Natural killer cell (primary cell): ENCODE measurements around the gene CRX. TPM values are rescaled to one million over a fixed set of nuclear protein-coding genes. Genes with fewer than 3 reads are reported as not detected.
A peak's percentile ranks its signal among the peaks of the same experiment; 100 is the strongest.

Experiments
- ATAC-seq, 3 donors: fragments of 150-1000 bp in 2 of 3; fragments of 200-7000 bp in 1 of 3; cut with Tn5 transposase; 1 replicate in 1 of 3; 2 replicates in 2 of 3; pipeline ENCODE4 v1.10.0; 2021; ENCODE audit warnings: mild to moderate bottlenecking in 2 of 3, moderate library complexity in 2 of 3
- DNase-seq, 2 donors: peaks; one replicate each; pipeline versions ENCODE4 v3.0.0 to v3.0.0-alpha.2; 2013 to 2021; ENCODE audit warnings: mixed read lengths in 1 of 2
- H3K27ac ChIP-seq: one replicate; pipeline ENCODE4 v1.5.1; 2013; ENCODE audit warnings: mild to moderate bottlenecking, low read length
- H3K27me3 ChIP-seq: one replicate; pipeline ENCODE4 v1.6.1; 2013; ENCODE audit warnings: low read length; ENCODE audit not compliant: control insufficient read depth, insufficient read depth
- H3K36me3 ChIP-seq: one replicate; pipeline ENCODE4 v1.6.1; 2013; ENCODE audit warnings: low read length; ENCODE audit not compliant: control insufficient read depth, insufficient read depth
- H3K4me1 ChIP-seq: one replicate; pipeline ENCODE4 v1.6.1; 2013; ENCODE audit warnings: low read length; ENCODE audit not compliant: control insufficient read depth, insufficient read depth
- H3K4me3 ChIP-seq: one replicate; pipeline ENCODE4 v1.5.1; 2013; ENCODE audit warnings: low read length
- H3K9me3 ChIP-seq: one replicate; pipeline ENCODE4 v1.6.1; 2013; ENCODE audit warnings: low read length; ENCODE audit not compliant: control insufficient read depth, insufficient read depth
- H3K27ac Mint-ChIP-seq, 2 donors: one replicate each; pipeline ENCODE4 v1.8.0; 2022; ENCODE audit warnings: mild to moderate bottlenecking in 2 of 2, mixed read lengths in 2 of 2, moderate library complexity in 1 of 2
- H3K27me3 Mint-ChIP-seq, 2 donors: one replicate each; pipeline ENCODE4 v1.8.0; 2022; ENCODE audit warnings: low read depth in 2 of 2, mixed read lengths in 2 of 2
- H3K36me3 Mint-ChIP-seq: one replicate; pipeline ENCODE4 v1.8.0; 2022; ENCODE audit warnings: mixed read lengths
- H3K4me1 Mint-ChIP-seq, 2 donors: one replicate each; pipeline ENCODE4 v1.8.0; 2022; ENCODE audit warnings: mixed read lengths in 2 of 2
- H3K4me3 Mint-ChIP-seq: one replicate; pipeline ENCODE4 v1.8.0; 2022; ENCODE audit warnings: mild to moderate bottlenecking, moderate library complexity, mixed read lengths
- H3K9me3 Mint-ChIP-seq, 2 donors: one replicate each; pipeline ENCODE4 v1.8.0; 2022; ENCODE audit warnings: mixed read lengths in 2 of 2
- CTCF ChIP-seq: fragments of 200-600 bp; IDR thresholded peaks from one replicate; pipeline ENCODE4 v1.8.0; 2022; ENCODE audit warnings: antibody characterized with exemption
- WGBS: methylation state at CpG from one replicate; pipeline ENCODE4 v1.1.7; 2013; ENCODE audit warnings: missing lambda C conversion rate; ENCODE audit not compliant: insufficient coverage; 5-methylcytosine and 5-hydroxymethylcytosine counted together
- intact Hi-C: fragments of 100-400 bp; cut with micrococcal nuclease; formaldehyde crosslinking; loops from one replicate; pipeline ENCODE4 v1.14.2; 2022
- total RNA-seq, 4 donors: library from RNA; stranded (reverse); fragments of 120-200 nt in 1 of 4; gene quantifications; one replicate each; pipeline versions ENCODE4 v1.2.3 to v1.2.4, GENCODE V29; 2013 to 2022

The CRX gene
- total RNA-seq, 3 donors from 2014 or later (not counting 1 experiment from before 2014, with no cell fraction given) = not detected

DNA sequence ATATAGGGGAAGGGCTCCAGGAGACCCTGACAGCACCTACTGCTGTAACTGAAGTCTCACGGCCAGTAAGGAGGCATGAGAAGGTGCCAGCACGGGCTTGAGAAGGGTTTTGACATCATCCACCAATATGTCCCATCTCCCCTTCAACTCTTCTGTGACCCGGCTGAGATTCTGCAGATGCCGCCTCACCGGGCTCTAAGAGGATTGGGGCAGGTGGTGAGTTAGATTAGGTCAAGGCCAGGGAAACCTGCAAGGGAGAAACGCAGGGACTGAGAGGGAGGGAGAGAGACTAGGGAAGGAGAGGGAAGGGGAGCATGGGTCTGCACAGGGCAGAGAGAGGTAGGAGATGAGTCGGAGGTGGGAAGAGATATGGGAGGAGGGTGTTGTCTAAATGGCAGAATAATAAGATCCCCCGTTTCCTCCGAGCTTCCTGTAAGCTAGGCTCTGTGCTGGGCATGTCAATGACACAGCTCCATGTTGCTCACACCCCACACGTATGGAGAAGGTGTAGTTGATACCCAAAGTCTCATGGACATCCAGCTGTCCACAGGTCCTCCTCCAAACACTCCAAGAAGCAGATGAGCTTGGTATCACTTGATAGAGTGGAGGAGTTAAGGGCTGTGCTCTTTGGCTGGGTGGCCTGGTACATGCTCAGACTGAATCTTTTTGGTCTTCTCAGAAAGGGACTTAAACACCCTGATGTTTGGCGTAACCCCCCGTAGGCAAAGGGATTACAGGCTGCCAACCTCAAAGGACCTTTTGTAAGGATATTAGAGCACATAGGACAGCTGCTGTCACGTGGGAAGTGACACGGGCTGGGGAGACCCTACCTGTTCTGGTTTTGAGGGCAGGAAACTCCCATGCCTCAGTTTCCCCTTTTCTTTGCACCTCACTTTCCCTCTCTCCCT lies 23.5 kb upstream of the CRX start:
- no peak overlapping the region for H3K27ac ChIP-seq
- ATAC-seq (peak in 1 of 3 donors; percentile 21), DNase-seq (no peak)
- H3K27ac Mint-ChIP-seq = no peak overlapping the region
- H3K36me3 ChIP-seq = no peaks in the 10 kb centered on the region
- H3K36me3 Mint-ChIP-seq = no peaks in the 10 kb centered on the region
- intact Hi-C loops = no loop called here
- H3K4me1 ChIP-seq = no peaks in the 10 kb centered on the region
- H3K4me3 ChIP-seq = no peak overlapping the region
- no peaks in the 10 kb centered on the region for H3K27me3 ChIP-seq
- peaks cover 7% of the 10 kb centered on the region for H3K9me3 ChIP-seq
- H3K4me3 Mint-ChIP-seq = no peak overlapping the region
- no peak for TF ChIP-seq CTCF
- H3K27me3 Mint-ChIP-seq = no peaks in the 10 kb centered on the region
- 64% methylated on average over 13 of the region's 14 CpGs for WGBS
- peaks cover 0 to 3% of the 10 kb centered on the region in 2 donors for H3K9me3 Mint-ChIP-seq
- no peaks in the 10 kb centered on the region for H3K4me1 Mint-ChIP-seq

- no peaks in the 10 kb centered on the region for H3K4me1 Mint-ChIP-seq
- no peaks in the 10 kb centered on the region for H3K27me3 Mint-ChIP-seq
- Histone ChIP-seq H3K27me3 (no peaks in the 10 kb centered on the region), H3K9me3 (peaks cover 7% of the 10 kb centered on the region), H3K4me3 (no peak overlapping the region), H3K27ac (no peak overlapping the region), H3K4me1 (no peaks in the 10 kb centered on the region), H3K36me3 (no peaks in the 10 kb centered on the region)
- no peak overlapping the region for H3K27ac Mint-ChIP-seq
- no peak overlapping the region for H3K4me3 Mint-ChIP-seq
- H3K36me3 Mint-ChIP-seq = no peaks in the 10 kb centered on the region
- H3K9me3 Mint-ChIP-seq = peaks cover 0 to 3% of the 10 kb centered on the region in 2 donors
- intact Hi-C loops = no loop called here
- ATAC-seq (no peak), DNase-seq (no peak)
- 76% methylated on average over 4 of the region's 4 CpGs for WGBS
- TF ChIP-seq CTCF = no peak
These were observed 22.9 kb upstream of the CRX start for GRCh38 chr19:47798904-47799266.

- H3K36me3 ChIP-seq = no peaks in the 10 kb centered on the region
- no peaks in the 10 kb centered on the region for H3K36me3 Mint-ChIP-seq
- H3K9me3 ChIP-seq = peaks cover 7% of the 10 kb centered on the region
- no peaks in the 10 kb centered on the region for H3K4me1 Mint-ChIP-seq
- H3K9me3 Mint-ChIP-seq = peaks cover 0 to 3% of the 10 kb centered on the region in 2 donors
- no peaks in the 10 kb centered on the region for H3K27me3 ChIP-seq
- ATAC-seq (no peak), DNase-seq (no peak)
- H3K27me3 Mint-ChIP-seq = no peaks in the 10 kb centered on the region
- no peak for TF ChIP-seq CTCF
- H3K4me3 Mint-ChIP-seq = no peak overlapping the region
- WGBS = 95% methylated on average over 4 of the region's 4 CpGs
- H3K4me3 ChIP-seq = no peak overlapping the region
- intact Hi-C loops = no loop called here
- no peaks in the 10 kb centered on the region for H3K4me1 ChIP-seq
- H3K27ac Mint-ChIP-seq = no peak overlapping the region
- no peak overlapping the region for H3K27ac ChIP-seq
These were observed 20.5 kb upstream of the CRX start for GRCh38 chr19:47801270-47801669.
